Tibial nerve (tissue), 4 donors: ENCODE results near the gene NUP98.

Experiments
- EP300 ChIP-seq, 2 donors: sonication (generic); formaldehyde crosslinking; IDR thresholded peaks; one replicate each; pipeline ENCODE4 v1.6.1; 2017; ENCODE audit warnings: antibody characterized with exemption in 2 of 2, mild to moderate bottlenecking in 1 of 2
- POLR2A ChIP-seq, 2 donors: fragments of 450-650 bp; IDR thresholded peaks; one replicate each; pipeline ENCODE4 v1.6.1; 2017; ENCODE audit warnings: antibody characterized with exemption in 2 of 2, mild to moderate bottlenecking in 2 of 2, moderate library complexity in 2 of 2
- TF ChIP-seq, protein P1 (sequence below), 5 experiments: fragments of 200-600 bp in 3 of 5; fragments of 450-650 bp in 2 of 5; sonication (generic) in 3 of 5; IDR thresholded peaks; one replicate each; pipeline ENCODE4 v1.5.1; 2016 to 2019; ENCODE audit warnings: antibody characterized with exemption in 5 of 5, mild to moderate bottlenecking in 3 of 5, moderate library complexity in 2 of 5

DNA sequence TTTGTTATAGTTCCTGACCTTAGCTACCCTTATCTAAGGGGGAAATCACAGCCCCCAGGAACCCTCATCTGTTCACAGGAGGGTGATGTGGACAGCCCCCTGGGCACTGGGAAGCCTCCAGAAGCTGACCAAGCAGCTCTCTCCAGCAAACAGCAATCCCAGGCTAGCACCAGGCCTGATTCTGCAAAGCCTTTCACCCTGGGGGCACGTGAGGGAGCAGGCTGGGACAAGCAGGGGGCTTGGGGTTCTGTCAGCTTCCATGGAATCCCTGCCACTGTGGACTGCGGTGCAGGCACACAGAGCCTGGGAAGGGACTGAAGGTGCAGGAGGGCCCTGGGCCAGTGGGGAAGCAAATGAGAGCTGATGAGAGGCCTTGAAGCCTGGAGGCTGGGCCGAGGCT lies 13.1 kb upstream of the NUP98 start:
- TF ChIP-seq EP300 (IDR thresholded peaks at IDR 0.05): no peak
- TF ChIP-seq, protein P1, sequence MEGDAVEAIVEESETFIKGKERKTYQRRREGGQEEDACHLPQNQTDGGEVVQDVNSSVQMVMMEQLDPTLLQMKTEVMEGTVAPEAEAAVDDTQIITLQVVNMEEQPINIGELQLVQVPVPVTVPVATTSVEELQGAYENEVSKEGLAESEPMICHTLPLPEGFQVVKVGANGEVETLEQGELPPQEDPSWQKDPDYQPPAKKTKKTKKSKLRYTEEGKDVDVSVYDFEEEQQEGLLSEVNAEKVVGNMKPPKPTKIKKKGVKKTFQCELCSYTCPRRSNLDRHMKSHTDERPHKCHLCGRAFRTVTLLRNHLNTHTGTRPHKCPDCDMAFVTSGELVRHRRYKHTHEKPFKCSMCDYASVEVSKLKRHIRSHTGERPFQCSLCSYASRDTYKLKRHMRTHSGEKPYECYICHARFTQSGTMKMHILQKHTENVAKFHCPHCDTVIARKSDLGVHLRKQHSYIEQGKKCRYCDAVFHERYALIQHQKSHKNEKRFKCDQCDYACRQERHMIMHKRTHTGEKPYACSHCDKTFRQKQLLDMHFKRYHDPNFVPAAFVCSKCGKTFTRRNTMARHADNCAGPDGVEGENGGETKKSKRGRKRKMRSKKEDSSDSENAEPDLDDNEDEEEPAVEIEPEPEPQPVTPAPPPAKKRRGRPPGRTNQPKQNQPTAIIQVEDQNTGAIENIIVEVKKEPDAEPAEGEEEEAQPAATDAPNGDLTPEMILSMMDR (IDR thresholded peaks at IDR 0.05): no peak
- TF ChIP-seq POLR2A (IDR thresholded peaks at IDR 0.05): no peak
